ENCODE data around the gene EHMT1.
"Not testable (repeated sequence)": the region's sequence is repeated elsewhere in the genome, so short reads cannot be mapped to it uniquely, and the experiment has no call there.

Gene EHMT1

GRCh38 chr9:137727716-137728115, 108.9 kb downstream of the EHMT1 start:
- TF ChIP-seq CTCF (IDR thresholded peaks at IDR 0.05; ENCODE audit: low read depth, low read length, missing control alignments): no peak
- no peak for DNase-seq (ENCODE audit: extremely low read depth, low read depth)
- H3K4me3 ChIP-seq (replicated peaks; ENCODE audit: low read depth, low read length): no peak overlapping the region

GRCh38 chr9:137728444-137729311, 109.9 kb downstream of the EHMT1 start:
- no peak for DNase-seq (ENCODE audit: extremely low read depth, low read depth)
- TF ChIP-seq CTCF (IDR thresholded peaks at IDR 0.05; ENCODE audit: low read depth, low read length, missing control alignments): no peak
- H3K4me3 ChIP-seq (replicated peaks; ENCODE audit: low read depth, low read length): no peak overlapping the region

- no peak for TF ChIP-seq CTCF (IDR thresholded peaks at IDR 0.05; ENCODE audit: low read depth, low read length, missing control alignments)
- no peak overlapping the region for H3K4me3 ChIP-seq (replicated peaks; ENCODE audit: low read depth, low read length)
- no peak for DNase-seq (ENCODE audit: extremely low read depth, low read depth)
Observed at GRCh38 chr9:137731216-137731946, 112.6 kb downstream of the EHMT1 start.

- no peak for TF ChIP-seq CTCF (IDR thresholded peaks at IDR 0.05; ENCODE audit: low read depth, low read length, missing control alignments)
- H3K4me3 ChIP-seq (replicated peaks; ENCODE audit: low read depth, low read length): no peak overlapping the region
- DNase-seq (ENCODE audit: extremely low read depth, low read depth): no peak
Observed at GRCh38 chr9:137731947-137732813, 113.4 kb downstream of the EHMT1 start.

GRCh38 chr9:137733429-137733828, 114.6 kb downstream of the EHMT1 start:
- no peak for TF ChIP-seq CTCF (IDR thresholded peaks at IDR 0.05; ENCODE audit: low read depth, low read length, missing control alignments)
- DNase-seq (ENCODE audit: extremely low read depth, low read depth): no peak
- no peak overlapping the region for H3K4me3 ChIP-seq (replicated peaks; ENCODE audit: low read depth, low read length)

- no peak for TF ChIP-seq CTCF (IDR thresholded peaks at IDR 0.05; ENCODE audit: low read depth, low read length, missing control alignments)
- DNase-seq (ENCODE audit: extremely low read depth, low read depth): no peak
- no peak overlapping the region for H3K4me3 ChIP-seq (replicated peaks; ENCODE audit: low read depth, low read length)
Observed at GRCh38 chr9:137734181-137734580, 115.4 kb downstream of the EHMT1 start.

GRCh38 chr9:137738182-137738696, 119.4 kb downstream of the EHMT1 start:
- H3K4me3 ChIP-seq (replicated peaks; ENCODE audit: low read depth, low read length); DNase-seq (ENCODE audit: extremely low read depth, low read depth): not testable (repeated sequence)

Measured in HFF-Myc (cell line).